ENCODE results near the gene CIB1.
"Not testable (repeated sequence)": the region's sequence is repeated elsewhere in the genome, so short reads cannot be mapped to it uniquely, and the experiment has no call there.

Gene CIB1

GRCh38 chr15:90191344-90191687 is 42.4 kb downstream of the CIB1 start:
- no peak for DNase-seq

DNA sequence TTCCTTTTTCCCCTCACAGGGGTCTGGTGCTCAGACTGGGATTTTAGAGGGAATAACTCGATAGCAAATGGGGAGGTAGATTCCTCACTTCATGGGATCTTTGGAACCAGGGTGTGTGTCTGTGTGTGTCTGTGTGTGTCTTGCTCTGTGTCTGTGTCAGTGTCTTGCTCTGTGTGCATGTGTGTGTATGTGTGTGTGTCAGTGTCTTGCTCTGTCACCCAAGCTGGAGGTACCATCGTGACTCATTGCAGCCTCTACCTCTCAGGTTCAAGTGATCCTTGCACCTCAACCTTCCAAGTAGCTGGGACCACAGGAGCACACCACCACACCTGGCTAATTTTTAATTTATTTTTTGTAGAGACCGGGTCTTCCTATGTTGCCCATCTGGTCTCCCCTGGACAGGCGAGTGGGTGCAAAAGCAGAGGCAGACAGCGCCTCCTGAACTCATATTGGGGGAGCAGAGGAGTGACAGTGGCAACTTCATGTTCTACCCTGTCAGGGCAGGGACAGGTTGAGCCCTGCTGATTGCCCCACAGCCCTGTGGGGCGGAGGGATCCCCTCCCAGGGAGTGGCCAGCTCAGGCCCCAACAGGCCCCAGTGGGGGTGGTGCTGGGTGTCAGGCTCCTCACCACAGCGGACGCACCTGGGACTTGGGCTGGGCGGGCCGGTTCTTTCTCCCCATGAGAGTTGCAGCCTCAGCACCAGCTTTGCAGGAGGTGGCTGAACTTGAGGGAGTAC is 43.0 kb downstream of the CIB1 start:
- no peak for DNase-seq

DNA sequence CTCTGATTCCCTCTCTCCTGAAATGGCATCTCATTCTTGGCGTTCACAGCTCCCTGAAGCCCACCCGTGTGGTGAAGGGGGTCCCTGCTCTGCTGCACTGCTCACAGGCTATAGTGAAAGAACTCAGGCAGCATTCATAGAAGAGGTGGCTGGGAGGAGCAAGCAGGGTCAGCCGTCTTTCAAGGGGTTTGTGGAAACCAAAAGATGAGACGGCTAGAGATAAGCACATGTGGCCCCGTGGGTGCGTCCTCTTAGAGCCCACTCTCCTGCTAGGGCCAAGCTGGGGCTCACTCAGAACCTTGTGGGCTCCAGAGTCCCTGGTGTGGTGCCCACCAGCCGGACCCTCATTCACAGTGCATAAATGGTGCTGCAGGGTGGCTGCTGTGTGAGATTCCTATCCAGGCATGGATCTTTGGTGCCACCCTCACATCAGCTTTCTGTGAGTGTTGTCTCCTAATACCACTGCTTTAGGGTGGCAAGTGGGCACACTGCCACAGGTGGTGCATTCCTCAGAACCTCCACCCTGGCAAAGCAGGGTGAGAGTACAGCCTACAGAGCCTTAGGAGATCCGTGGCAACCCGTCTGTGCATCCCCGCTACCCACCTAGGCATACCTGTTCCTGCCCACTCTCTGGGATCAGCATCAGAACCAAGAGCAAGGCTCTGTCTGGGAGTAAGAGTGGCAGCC is 43.8 kb downstream of the CIB1 start:
- DNase-seq = no peak

GRCh38 chr15:90188914-90189748 is 44.6 kb downstream of the CIB1 start:
- DNase-seq = no peak

DNA sequence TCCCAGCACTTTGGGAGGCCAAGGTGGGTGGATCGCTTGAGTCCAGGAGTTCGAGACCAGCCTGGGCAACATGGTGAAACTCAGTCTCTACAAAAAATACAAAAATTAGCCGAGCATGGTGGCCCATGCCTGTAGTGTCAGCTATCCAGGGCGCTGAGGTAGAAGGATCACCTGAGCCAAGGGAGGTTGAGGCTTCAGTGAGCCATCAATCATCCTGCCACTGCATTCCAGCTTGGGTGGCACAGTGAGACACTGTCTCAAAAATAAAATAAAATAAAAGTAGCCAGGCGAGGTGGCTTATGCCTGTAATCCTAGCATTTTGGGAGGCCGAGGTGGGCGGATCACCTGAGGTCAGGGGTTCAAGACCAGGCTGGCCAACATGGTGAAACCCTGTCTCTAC is 45.7 kb downstream of the CIB1 start:
- DNase-seq = not testable (repeated sequence)

DNA sequence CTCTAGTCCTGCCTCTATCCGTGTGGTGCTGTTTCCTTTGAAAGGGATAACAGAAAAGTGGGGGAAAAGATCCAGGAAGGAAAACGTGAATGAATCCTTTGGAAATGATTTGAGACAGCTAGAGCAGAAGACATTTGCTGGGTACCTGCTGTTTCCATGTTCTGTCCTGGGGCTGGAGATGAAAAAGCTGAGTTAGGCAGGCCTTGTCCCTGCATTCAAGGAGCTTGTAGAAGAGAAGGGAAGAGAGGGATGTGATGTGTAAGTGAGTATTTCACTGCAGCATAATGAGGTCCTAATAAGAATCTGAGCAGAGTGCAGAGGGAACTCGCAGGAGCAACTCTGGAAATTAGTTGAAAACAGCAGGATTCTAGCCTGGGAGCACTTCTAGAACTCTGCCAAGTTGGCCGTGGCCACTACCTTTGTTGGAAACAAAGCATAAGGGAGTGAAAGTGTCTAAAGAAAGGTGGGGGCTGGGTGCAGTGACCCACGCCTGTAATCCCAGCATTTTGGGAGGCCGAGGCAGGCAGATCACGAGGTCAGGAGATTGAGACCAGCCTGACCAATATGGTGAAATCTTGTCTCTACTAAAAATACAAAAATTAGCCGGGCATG is 46.4 kb downstream of the CIB1 start:
- no peak for DNase-seq

- DNase-seq = peak; percentile 28
Measured at GRCh38 chr15:90184786-90185704, 48.7 kb downstream of the CIB1 start.

GRCh38 chr15:90184119-90184785 is 49.5 kb downstream of the CIB1 start:
- DNase-seq = peak; percentile 9

DNA sequence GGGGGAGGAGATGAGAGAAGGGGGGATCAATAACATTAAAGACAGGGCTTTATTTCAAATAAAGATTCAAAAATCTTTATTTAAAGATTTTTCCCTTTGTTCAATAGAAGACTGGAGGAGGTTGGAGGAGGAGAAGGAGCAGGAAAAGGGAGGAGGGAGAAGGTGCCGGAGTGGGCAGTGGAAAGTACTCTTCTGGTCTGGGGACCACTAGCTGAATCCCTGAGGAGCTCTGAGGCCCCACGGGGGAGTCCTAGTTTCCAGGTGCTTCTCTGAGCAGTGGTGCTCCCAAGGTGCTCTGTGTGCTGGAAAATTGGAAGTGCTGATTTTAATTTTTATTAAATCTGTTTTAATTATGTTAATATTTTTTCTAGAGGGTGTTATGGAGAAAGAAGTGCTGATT is 52.0 kb downstream of the CIB1 start:
- DNase-seq = no peak

Measured in activated T-cell treated with anti-CD3 and anti-CD28 coated beads for 4 hours (primary cell).